Raji (cell line): ENCODE results near the gene LHFPL2.

ENCODE experiments used
- POLR2A ChIP-seq: IDR thresholded peaks from 2 replicates; pipeline ENCODE4 v1.6.1; 2011; ENCODE audit warnings: low read depth, low read length, control low read depth; ENCODE audit not compliant: insufficient read depth

Gene LHFPL2

GRCh38 chr5:78613151-78613533, 35.4 kb downstream of the LHFPL2 start:
- TF ChIP-seq POLR2A: no peak

GRCh38 chr5:78612227-78613150, 36.1 kb downstream of the LHFPL2 start:
- no peak for TF ChIP-seq POLR2A

GRCh38 chr5:78611126-78611605, 37.4 kb downstream of the LHFPL2 start:
- TF ChIP-seq POLR2A: no peak

GRCh38 chr5:78610636-78611035, 37.9 kb downstream of the LHFPL2 start:
- no peak for TF ChIP-seq POLR2A

- TF ChIP-seq POLR2A: no peak
Measured at GRCh38 chr5:78610163-78610583, 38.4 kb downstream of the LHFPL2 start.

GRCh38 chr5:78607864-78608263, 40.7 kb downstream of the LHFPL2 start:
- TF ChIP-seq POLR2A: no peak

- TF ChIP-seq POLR2A: no peak
Measured at GRCh38 chr5:78606241-78606640, 42.3 kb downstream of the LHFPL2 start.

- TF ChIP-seq POLR2A: no peak
Measured at GRCh38 chr5:78605611-78606010, 43.0 kb downstream of the LHFPL2 start.

- no peak for TF ChIP-seq POLR2A
Measured at GRCh38 chr5:78604689-78605285, 43.8 kb downstream of the LHFPL2 start.

- TF ChIP-seq POLR2A: no peak
Measured at GRCh38 chr5:78603636-78604175, 44.9 kb downstream of the LHFPL2 start.

GRCh38 chr5:78602400-78602799, 46.2 kb downstream of the LHFPL2 start:
- no peak for TF ChIP-seq POLR2A

- TF ChIP-seq POLR2A: no peak
Measured at GRCh38 chr5:78601559-78602314, 46.8 kb downstream of the LHFPL2 start.

GRCh38 chr5:78600687-78601414, 47.7 kb downstream of the LHFPL2 start:
- no peak for TF ChIP-seq POLR2A

GRCh38 chr5:78598973-78599372, 49.6 kb downstream of the LHFPL2 start:
- TF ChIP-seq POLR2A: no peak
